Loucy (cell line): ENCODE measurements around the gene CCDC6.
"Not testable (repeated sequence)": the region's sequence is repeated elsewhere in the genome, so short reads cannot be mapped to it uniquely, and the experiment has no call there.

Experiments used
- CTCF ChIP-seq: fragments of 200-600 bp; sonication (generic); conservative IDR thresholded peaks from 2 replicates; pipeline ENCODE4 v1.5.1; 2014; ENCODE audit warnings: mild to moderate bottlenecking, antibody characterized with exemption, low read length
- EZH2phosphoT487 ChIP-seq: fragments of 200-600 bp; IDR thresholded peaks from 2 replicates; pipeline ENCODE4 v1.6.1; 2018; ENCODE audit warnings: antibody characterized with exemption, mild to moderate bottlenecking, moderate library complexity, borderline replicate concordance

GRCh38 chr10:59788914-59789313, 117.4 kb downstream of the CCDC6 start:
- not testable (repeated sequence) for TF ChIP-seq CTCF, EZH2phosphoT487
